T-helper 2 cell (primary cell): ENCODE data around the gene COL9A3.

Experiments
- DNase-seq, 5 experiments: peaks; one replicate each; pipeline versions ENCODE4 v3.0.0 to v3.0.0-alpha.2; 2012 to 2022

COL9A3 gene

DNA sequence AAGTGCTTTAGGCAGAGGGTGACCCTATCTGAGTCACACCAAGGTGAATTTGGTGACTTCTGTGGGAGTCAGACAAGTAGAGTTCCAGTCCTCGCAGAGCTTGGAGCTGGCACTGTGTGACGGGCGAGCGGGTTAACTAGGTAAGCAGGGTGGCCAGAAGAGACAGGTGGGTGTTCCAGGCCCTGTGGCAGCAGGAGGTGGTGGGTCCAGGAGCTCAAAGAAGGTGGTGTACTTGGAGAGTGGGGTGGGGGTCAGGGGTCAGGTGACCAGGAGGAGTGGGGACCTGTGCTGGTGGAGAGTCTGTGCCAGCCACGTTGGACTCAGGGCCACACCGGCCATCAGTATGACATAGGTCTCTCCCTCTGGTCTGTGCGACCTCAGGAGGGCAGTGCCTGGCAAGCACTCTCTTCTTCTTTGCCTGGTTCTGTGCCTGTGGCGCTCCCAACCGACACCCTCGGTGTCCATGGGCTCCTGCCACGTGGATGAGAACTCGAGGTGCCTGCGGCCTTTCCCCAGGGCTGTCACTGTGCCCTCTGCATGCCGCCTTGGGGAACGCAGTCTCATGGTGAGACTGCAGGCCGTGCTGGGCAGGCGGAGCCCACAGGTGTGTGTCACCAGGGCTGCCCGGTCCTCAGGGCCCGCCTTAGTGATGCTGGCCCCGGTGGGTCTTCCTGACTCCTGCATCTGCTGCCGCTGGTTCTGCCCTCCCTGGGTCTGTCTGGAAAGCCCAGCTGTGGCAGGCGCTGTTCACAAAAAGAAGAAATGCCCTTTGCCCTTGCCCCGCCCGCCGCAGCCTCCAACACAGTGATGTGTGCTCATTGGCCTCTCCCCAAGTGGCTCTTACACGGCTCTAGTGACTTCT is 18.9 kb upstream of the COL9A3 start:
- no peak for DNase-seq

DNA sequence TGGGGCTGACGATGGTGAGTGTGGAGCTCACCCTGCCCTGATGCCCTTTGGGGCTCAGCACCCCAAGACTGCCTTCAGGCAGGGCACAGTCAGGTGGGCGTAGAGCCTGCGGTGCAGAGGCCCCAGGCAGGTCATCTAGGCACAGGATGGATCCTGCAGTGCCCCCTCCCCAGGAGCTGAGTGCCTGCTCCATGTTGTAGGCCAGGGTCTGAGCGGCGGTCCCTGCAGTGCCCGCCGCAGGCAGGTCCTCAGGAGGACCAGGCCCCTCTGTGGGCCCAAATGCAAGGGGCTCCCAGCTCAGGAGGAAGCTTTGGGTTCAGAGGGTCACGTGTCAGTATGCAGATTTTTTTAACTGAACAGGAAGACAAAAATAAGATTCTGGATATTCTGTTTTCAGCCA is 17.8 kb upstream of the COL9A3 start:
- no peak for DNase-seq

DNA sequence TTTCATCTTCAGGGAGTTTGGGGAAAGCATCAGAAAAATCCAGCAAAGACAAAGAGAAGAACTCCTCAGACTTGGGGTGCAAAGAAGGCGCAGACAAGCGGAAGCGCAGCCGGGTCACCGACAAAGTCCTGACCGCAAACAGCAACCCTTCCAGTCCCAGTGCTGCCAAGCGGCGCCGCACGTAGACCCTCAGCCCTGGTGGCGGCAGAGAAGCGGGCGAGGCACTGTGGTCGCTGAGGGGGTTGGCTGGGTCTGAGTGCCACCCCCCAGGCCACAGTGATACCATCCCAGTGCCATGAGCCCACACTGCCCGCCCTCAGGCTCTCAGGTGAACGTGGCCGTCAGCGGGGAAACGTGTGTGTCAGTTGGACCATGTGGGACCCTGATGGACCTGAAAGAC is 17.4 kb upstream of the COL9A3 start:
- DNase-seq = no peak

DNA sequence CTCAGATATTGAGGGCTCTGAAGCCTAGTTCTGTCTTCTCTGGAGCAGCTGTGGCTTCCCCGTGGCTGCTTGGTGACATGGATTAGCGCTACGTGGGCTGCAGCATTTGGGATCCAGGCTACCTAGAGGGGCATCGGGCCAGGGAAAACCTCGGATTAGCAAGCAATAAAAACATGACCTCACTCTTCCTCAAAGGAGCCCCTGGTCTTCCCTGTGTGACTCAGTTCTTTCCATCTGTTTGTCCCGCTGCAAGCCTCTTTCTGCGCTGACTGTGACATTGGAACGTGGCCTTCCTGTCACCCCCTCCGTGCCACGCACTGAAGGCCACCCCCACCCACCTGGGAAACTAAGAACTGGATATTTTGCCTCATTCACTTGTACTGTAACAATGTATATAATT is 17.0 kb upstream of the COL9A3 start:
- no peak for DNase-seq

DNA sequence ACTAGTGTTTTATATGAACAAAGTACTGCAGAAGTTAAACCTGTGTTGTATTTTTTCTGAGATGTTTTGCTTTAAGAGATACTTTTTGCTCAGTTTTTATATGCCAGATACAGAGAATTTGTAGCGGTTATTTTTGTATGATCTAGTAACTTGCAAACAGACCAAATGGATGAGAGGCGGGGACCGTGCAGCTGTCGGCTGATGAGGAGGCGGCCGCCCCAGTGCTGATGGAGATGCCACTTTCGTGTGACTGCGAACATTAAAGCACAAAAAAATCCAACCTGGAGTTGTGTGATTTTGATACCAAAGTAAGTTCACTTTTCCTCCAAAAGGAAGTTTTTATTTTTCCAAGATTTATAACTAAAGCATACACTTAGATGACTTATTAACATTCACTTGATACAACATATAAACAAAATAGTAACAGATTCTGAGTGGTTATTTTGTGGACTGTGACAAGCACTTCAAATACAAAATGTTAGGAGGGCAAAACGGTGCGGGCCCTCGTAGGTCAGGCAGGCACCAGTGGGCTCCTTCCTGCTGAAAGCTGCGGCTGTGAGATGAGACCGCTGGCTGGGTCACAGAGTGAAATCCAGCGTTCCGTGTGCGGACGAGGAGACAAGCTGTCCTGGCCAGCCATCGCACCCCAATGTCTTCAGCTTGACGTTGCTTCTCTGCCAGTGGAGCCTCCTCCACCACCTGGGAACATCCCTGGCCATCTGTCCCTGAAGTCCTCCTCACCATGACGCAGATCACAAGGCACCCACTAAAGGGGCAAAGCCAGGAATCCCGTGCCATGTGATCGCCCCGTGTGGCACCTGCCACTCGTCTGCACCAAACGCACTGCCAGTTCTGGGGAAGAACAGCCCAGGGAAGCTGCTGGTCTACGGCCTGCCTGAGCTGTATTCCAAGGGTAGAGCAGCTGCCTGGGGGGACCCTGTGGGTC is 16.3 kb upstream of the COL9A3 start:
- DNase-seq = no peak

DNA sequence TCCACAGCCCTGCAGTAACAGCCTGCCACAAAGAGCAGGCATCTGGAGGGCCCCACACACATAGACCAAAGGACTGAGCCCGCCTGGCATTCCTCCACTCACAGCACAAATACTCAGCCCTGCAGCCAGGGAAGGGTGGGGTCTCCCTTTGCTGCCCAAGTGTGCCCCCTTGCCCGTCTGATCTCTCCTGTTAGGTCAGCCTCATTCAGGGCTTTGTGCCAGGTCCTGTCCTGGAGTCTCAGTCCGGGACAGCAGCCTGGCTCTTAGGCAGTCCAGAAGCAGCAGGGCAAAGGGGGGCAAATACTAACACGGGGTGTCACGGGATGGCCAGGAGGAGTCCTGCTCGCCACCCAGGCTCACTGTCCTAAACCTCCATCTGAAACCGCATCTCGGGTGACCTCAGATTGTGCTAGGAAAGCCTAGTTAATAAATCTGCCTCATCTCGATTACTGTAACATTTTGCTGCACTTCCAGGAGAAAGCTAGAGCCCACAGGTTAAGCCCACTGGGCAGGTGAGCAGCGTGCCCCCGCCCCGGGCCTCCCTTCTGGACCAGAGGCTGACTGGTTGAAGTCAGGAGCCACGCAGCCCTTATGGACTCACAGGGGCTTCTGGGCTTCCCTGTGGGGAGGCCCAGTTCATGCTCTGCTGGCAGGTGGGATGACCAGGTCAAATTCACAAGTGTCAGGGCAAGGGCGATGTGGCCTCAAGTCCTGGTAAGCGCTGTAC is 15.4 kb upstream of the COL9A3 start:
- DNase-seq = no peak

DNA sequence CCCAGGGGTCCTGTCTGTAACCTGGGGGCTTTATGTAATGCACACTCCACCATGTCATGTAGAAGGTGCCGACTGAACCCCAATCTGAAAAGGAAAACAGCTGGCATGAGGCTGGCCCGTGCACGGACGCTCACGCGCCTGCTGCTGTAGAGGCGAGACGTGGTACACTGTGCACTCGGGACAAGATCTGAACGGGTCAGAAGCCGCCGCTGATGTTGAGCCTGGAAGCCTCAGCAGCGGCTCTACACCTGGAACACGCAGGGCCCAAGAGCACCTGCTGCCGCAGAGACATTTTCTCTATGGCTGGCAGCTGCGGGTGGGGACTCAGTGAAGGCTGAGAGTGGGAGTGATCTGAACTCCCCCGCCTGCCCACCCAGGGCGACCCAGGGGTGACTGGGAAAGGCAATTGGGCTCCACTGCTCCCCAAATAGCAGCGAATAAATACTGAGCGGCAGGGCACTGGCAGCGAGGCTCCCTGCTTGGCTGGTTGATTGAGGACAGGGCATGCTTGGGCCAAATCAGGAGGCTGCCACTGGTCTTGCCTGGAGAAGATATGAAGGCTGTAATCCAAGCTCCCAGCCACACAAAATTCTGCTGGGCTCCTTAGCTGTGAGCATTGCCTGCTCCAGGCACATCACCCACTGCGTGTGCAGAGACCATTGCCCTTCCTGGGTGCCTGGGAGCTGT is 14.7 kb upstream of the COL9A3 start:
- no peak for DNase-seq

DNA sequence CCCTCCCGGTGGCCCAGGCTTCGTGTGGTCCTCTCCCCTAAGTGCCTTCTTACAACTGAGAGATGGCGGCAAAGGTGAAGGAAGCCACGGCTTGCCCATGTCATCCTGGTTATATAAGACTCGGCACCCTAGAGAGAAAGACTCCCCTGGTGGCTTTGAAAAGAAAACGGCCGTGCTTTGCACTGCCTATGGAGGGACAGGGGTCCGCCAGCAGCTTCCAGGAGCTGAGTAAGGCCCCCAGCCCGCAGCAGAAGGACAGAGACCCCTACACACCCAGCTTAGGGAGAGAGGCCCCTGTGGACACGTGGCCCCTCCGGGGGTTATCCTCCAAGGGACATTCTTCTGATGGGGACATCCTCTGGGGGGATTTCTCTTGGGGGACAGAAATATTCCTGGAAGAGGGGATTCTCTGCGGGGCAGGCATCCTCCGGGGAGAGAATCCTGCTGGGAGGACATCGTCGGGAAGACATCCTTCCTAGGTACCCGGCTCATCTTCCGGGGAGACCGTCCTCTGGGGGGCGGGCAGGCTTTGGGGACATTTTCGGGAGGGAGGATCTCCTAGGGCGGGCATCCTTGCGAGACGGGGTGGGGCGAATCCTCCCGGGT is 12.7 kb upstream of the COL9A3 start:
- peak in 1 of 5 experiments; percentile 41 for DNase-seq

DNA sequence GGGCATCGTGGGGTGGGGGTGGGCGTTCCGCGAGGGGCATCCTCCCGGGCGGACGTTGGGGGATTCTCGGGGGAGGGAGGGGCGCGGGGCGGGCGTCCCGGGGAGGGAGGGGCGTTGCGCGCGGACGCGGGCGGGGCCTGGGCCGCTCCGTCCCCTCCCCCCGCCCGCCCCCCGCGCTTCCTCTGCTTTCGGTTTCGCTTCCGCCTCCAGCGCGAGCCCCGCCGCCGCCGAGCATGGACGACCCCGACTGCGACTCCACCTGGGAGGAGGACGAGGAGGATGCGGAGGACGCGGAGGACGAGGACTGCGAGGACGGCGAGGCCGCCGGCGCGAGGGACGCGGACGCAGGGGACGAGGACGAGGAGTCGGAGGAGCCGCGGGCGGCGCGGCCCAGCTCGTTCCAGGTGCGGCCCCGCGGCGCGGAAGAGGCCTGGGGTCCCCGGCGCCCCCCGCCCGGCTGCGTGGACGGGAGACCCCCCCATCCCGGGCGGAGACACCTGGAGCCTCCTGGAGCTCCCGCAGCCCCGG is 12.2 kb upstream of the COL9A3 start, which contains the start of gene OGFR:
TSS of gene OGFR (plus strand) at position 209 of the 528 bp plus-strand sequence. CDS start at position 234, 25 bp downstream.
- peak; percentile 45 to 81 (median 65) for DNase-seq

DNA sequence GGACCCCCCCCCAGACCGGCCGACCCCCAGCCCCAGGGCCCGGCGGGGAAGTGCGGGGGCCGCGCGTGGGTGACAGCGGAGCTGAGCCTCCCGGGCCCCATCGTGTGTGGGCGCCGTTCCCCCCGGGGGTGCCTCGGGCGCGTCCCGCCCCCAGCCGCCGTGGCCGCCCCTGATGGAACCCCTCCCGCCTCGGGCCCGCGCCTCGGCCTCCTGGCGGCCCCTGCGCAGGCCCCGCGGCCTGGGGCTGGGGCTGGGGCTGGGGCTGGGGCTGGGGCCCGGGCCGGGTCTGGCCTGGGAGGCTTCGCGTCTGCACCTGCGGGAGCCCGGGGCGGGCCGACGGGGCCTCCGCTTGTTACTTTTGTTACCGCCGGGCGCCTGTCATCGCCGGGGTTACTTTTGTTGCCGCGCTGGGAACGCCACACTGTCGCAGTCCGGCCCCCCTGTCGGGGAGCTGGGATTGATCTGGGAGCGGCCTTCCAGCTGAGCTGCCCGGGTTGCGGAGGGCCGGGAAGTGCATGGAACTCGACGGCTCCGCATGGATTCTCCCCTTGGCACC is 11.6 kb upstream of the COL9A3 start:
- DNase-seq = peak in 1 of 5 experiments; percentile 37

DNA sequence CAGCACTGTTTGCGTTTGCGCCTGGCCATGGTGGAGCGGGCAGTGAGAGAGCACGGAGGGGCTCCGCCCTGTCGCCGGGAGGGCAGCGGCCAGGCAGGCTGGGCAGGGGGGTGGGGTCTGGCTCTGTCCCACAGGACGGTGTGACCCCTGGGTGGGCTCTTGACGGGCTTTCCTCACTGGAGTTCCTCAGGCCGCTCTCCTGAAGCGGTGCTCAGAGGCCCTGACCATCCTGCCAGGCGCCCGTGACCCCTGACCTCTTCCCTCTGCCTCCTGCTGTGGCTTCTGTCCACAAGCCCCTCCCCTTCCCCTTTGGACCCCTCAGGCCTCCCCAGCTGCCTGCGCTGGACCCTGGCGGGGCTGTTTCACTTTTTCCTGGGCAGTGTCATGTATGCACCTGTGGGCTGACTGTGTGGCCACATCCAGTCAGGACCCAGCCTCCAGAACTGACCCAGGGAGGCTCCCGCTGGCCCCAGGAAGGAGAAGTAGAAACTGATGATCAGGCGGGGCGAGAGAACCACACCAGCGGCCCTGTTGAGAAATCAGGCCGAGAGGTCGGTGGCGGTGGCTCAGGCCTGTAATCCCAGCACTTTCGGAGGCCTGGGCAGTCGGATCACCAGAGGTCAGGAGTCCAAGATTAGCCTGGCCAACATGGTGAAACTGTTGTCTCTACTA is 11.0 kb upstream of the COL9A3 start:
- DNase-seq = no peak

DNA sequence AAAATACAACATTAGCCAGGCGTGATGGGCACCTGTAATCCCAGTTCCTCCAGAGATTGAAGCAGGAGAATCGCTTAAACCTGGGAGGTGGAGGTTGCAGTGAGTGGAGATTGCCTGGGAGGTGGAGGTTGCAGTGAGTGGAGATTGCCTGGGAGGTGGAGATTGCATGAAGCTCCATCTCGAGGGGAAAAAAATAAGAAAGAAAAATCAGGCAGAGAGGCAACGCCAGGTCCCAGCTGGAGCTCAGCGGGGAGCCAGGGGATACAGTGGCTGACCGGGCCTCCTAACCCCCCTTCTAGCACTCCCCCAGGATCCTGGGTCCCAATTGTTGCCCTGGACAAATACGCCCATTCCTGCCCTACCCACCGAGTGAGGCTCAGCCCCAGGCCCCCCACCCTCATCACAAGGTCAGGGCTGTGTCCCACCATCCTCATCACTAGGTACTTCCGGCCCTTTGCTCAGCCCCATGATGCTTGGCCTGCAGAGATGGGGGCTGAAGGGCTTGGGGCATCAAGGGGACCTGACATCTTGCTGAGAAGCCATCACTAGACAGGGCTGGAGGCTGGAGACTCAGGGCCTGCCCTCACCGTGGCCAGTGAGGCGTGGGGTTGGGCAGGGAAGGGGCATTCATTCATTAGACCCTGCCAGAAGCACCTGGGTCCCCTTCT is 10.3 kb upstream of the COL9A3 start:
- no peak for DNase-seq

DNA sequence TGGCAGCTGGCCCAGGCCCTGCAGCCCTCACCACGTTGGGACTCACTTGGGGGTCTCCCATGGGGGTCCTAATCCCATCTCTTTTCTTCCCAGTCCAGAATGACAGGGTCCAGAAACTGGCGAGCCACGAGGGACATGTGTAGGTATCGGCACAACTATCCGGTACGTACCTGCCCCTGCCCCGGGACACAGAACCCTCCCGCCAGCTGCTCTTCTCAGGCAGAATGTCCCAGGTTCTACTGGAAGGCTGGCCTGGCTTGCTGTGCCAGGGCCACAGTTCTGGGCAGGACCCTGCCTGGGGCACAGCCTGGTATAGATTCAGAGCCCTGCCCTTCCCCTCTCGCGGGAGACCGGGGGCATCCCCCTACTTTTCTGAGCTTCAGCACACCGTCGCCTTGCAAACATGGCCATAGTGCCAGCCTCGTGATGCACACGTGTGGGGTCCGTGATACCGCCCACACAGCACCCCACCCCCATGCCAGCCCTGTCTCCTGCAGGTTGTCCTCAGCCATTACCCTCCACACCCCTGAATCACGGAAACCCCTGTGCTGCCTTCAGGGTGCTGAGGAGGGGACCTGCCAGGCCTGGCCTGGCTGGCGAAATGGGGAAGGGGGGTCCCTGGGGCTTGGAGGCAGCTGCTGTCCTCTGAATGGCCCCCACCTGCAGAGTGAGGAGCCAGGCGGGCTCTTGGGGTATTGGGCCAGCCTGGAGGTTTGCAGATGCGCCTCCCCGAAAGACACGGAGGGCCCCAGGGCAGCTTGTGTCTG is 9.2 kb upstream of the COL9A3 start:
- DNase-seq = no peak

DNA sequence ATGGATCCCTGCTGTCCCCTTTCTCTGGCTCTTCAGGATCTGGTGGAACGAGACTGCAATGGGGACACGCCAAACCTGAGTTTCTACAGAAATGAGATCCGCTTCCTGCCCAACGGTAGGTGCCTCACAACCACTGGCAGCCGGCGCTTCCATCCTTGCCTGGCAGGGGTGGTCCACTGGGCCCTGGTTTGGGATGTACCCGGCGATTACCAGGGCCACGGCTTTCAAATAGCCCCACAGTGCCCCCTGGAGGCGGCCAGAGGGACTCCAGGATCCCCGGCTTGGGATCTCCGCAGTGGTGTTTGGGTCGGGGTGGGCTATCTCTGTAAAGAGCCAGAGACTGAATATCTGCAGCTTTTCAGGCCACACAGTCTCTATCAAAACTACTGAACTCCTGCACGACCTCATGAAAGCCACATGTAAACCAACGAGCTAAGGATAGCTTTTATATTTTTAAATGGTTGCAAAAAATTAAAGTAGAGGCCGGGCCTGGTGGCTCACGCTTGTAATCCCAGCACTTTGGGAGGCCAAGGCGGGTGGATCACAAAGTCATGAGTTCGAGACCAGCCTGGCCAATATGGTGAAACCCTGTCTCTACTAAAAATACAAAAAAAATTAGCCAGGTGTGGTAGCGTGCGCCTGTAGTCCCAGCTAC is 8.5 kb upstream of the COL9A3 start:
- peak; percentile 55 to 71 (median 66) for DNase-seq

DNA sequence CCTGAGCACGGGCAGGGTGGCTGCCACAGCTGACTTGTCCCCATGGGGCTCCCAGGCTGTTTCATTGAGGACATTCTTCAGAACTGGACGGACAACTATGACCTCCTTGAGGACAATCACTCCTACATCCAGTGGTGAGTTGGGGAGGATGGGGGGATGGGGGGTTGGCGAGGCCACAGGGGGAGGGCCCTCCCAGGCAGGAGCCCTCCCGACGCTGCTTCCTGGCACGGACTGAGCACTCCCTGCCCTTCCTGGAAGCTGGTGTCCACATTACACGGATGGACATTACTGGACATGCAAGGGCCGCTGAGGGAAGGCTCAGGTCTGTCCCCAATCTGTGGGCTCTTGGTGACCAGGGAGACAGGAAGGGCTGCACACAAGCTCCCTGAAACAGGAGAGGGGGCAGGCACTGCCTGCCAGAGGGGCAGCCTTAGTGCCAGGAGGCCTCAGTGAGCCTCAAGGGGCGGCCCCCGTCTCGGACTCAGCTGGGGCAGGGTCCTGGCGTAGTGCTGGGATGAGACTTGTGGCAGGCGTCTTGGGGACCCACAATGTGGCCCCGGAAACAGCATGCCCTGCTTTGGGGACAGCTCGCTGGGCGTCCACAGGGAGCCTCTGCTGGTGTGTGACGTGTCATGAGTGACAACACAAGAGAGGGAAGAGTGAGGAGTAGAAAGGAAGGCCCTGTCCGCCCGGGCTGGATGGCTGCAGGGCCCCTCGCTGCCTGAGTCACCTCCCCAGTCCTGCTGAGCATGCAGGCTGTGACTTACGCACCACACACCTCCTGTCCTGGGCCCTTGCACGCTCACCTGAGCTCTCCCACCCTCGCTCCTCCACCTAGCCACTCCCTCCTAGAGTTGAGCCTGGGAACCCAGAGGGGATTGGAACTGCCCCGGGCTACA is 7.1 kb upstream of the COL9A3 start:
- no peak for DNase-seq

DNA sequence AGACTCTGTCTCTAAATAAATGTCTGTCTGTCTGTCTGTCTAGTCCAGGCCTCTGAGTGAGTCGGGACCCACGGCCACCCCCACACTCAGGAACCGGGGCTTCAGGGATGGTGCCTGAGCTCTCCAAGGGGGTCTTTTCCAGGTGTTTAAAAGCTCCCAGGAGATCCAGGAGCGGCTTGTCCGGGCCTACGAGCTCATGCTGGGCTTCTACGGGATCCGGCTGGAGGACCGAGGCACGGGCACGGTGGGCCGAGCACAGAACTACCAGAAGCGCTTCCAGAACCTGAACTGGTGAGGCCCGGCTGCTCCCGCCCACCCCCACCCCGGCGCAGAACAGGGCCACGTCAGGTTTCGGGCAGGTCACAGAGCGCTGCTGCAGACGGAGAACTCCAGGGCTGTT is 5.5 kb upstream of the COL9A3 start:
- no peak for DNase-seq

DNA sequence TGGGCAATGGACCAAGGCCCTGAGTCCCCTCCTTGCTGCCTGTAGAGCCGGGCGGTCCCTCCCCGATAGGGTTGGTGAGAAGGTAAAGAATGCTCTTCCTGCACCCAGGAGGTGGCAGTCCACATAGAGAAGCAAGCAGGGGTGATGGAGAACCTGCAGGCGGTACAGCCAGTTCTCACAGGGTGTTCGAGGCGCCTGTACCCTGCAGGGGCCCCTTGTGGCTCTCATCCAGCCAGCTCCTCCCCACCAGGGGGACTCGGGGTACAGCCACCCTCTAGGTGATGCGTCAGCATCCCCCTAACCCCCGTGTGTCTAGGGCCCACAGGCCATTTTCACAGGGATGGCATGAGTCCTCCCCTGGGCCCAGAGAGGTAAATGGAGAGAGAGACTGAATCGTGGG is 5.1 kb upstream of the COL9A3 start:
- DNase-seq = no peak
